SK-N-SH treated with all-trans-retinoic acid at 6 μM for 48 hours (cell line): ENCODE data around the gene ALS2CL.

Experiments used
- ATAC-seq: fragments of 200-7000 bp; cut with Tn5 transposase; 3 replicates; pipeline ENCODE4 v1.9.1; 2020; ENCODE audit warnings: mild to moderate bottlenecking, moderate library complexity
- ARNTL ChIP-seq: fragments of 450-650 bp; formaldehyde crosslinking; IDR thresholded peaks from 2 replicates; pipeline ENCODE4 v1.5.0; 2020; ENCODE audit warnings: low read depth, mild to moderate bottlenecking, moderate library complexity, borderline replicate concordance
- BACH2 ChIP-seq: fragments of 250-450 bp; sonication (Bioruptor Pico); IDR thresholded peaks from 2 replicates; pipeline ENCODE4 v1.9.0; 2021; ENCODE audit warnings: mild to moderate bottlenecking, borderline replicate concordance
- CREB5 ChIP-seq: fragments of 250-450 bp; sonication (Bioruptor Pico); IDR thresholded peaks from 2 replicates; pipeline ENCODE4 v1.5.1; 2020; ENCODE audit warnings: low read depth, mild to moderate bottlenecking, moderate library complexity
- CSDC2 ChIP-seq: fragments of 250-450 bp; sonication (Bioruptor Pico); IDR thresholded peaks from 2 replicates; pipeline ENCODE4 v1.5.0; 2020; ENCODE audit warnings: mild to moderate bottlenecking, moderate library complexity
- ESRRG ChIP-seq: fragments of 250-450 bp; sonication (Bioruptor Pico); IDR thresholded peaks from 2 replicates; pipeline ENCODE4 v1.6.1; 2021; ENCODE audit warnings: mild to moderate bottlenecking
- GLIS3 ChIP-seq: fragments of 250-450 bp; sonication (Bioruptor Pico); IDR thresholded peaks from 2 replicates; pipeline ENCODE4 v1.5.0; 2020; ENCODE audit warnings: mild to moderate bottlenecking, moderate library complexity
- ISL1 ChIP-seq: fragments of 250-450 bp; sonication (Bioruptor Pico); IDR thresholded peaks from 2 replicates; pipeline ENCODE4 v2.1.2; 2022; ENCODE audit warnings: mild to moderate bottlenecking, moderate library complexity
- OSR1 ChIP-seq: fragments of 250-450 bp; sonication (Bioruptor Pico); IDR thresholded peaks from 2 replicates; pipeline ENCODE4 v1.8.0; 2022; ENCODE audit warnings: moderate library complexity, mild to moderate bottlenecking, inconsistent platforms
- PATZ1 ChIP-seq: fragments of 250-450 bp; sonication (Bioruptor Pico); IDR thresholded peaks from 2 replicates; pipeline ENCODE4 v1.8.0; 2020; ENCODE audit warnings: mild to moderate bottlenecking, moderate library complexity, borderline replicate concordance
- POU6F1 ChIP-seq: fragments of 250-450 bp; sonication (Bioruptor Pico); IDR thresholded peaks from 2 replicates; pipeline ENCODE4 v1.8.0; 2021; ENCODE audit warnings: low read depth, mild to moderate bottlenecking, moderate library complexity, borderline replicate concordance
- PPARA ChIP-seq: fragments of 250-450 bp; sonication (Bioruptor Pico); IDR thresholded peaks from 2 replicates; pipeline ENCODE4 v1.5.0; 2020; ENCODE audit warnings: mild to moderate bottlenecking, borderline replicate concordance
- RARB ChIP-seq: fragments of 250-450 bp; sonication (Bioruptor Pico); IDR thresholded peaks from 2 replicates; pipeline ENCODE4 v1.8.0; 2021; ENCODE audit warnings: mild to moderate bottlenecking, moderate library complexity
- SNAI2 ChIP-seq: fragments of 250-450 bp; sonication (Bioruptor Pico); IDR thresholded peaks from 2 replicates; pipeline ENCODE4 v1.5.0; 2020; ENCODE audit warnings: mild to moderate bottlenecking, moderate library complexity
- TOX ChIP-seq: fragments of 250-450 bp; sonication (Bioruptor Pico); IDR thresholded peaks from 2 replicates; pipeline ENCODE4 v1.8.0; 2021; ENCODE audit warnings: mild to moderate bottlenecking, moderate library complexity, borderline replicate concordance
- ZFP30 ChIP-seq: fragments of 450-650 bp; formaldehyde crosslinking; IDR thresholded peaks from 2 replicates; pipeline ENCODE4 v1.5.0; 2022; ENCODE audit warnings: mild to moderate bottlenecking, moderate library complexity
- ZNF565 ChIP-seq: fragments of 450-650 bp; formaldehyde crosslinking; conservative IDR thresholded peaks from 2 replicates; pipeline ENCODE4 v1.5.0; 2020; ENCODE audit warnings: low read depth, mild to moderate bottlenecking, moderate library complexity
- ZNF70 ChIP-seq: fragments of 450-650 bp; formaldehyde crosslinking; IDR thresholded peaks from 2 replicates; pipeline ENCODE4 v1.5.0; 2020; ENCODE audit warnings: mild to moderate bottlenecking, moderate library complexity
- TF ChIP-seq, protein P1 (sequence below): fragments of 250-450 bp; sonication (Bioruptor Pico); IDR thresholded peaks from 2 replicates; pipeline ENCODE4 v1.5.1; 2021; ENCODE audit warnings: mild to moderate bottlenecking, moderate library complexity
- TF ChIP-seq, protein P2 (sequence below): fragments of 250-450 bp; sonication (Bioruptor Pico); IDR thresholded peaks from 2 replicates; pipeline ENCODE4 v1.5.0; 2020; ENCODE audit warnings: mild to moderate bottlenecking, moderate library complexity

The ALS2CL gene

DNA sequence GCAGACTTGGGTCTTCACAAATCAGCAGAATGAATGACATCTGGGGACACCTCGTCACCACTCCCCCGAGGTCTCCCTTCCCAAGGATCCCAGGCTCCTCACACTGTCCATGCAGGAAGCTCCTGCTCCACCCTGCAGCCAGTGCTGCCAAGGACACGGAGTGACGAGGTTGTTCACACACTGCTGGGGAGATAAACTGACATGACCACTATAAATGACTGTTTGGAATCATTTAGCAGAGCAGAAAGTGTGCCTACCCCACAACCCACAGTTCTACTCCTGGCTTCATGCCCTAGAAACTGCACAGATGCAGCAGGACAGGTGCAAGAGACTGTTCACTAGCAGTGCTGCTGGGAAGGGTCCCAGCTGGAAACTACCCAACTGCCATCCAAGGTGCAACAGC is 43.9 kb upstream of the ALS2CL start (continued):
- no peak for TF ChIP-seq RARB (CRISPR knock-in tag)

- TF ChIP-seq, protein P1, sequence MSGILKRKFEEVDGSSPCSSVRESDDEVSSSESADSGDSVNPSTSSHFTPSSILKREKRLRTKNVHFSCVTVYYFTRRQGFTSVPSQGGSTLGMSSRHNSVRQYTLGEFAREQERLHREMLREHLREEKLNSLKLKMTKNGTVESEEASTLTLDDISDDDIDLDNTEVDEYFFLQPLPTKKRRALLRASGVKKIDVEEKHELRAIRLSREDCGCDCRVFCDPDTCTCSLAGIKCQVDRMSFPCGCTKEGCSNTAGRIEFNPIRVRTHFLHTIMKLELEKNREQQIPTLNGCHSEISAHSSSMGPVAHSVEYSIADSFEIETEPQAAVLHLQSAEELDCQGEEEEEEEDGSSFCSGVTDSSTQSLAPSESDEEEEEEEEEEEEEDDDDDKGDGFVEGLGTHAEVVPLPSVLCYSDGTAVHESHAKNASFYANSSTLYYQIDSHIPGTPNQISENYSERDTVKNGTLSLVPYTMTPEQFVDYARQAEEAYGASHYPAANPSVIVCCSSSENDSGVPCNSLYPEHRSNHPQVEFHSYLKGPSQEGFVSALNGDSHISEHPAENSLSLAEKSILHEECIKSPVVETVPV (CRISPR knock-in tag), result no peak
- no peak for TF ChIP-seq OSR1 (CRISPR knock-in tag)
- TF ChIP-seq ESRRG (CRISPR knock-in tag), result no peak
- no peak for TF ChIP-seq ZFP30 (CRISPR knock-in tag)
- TF ChIP-seq SNAI2 (CRISPR knock-in tag), result no peak
- no peak for TF ChIP-seq ZNF565
- TF ChIP-seq CSDC2 (CRISPR knock-in tag), result no peak
- TF ChIP-seq ISL1 (CRISPR knock-in tag), result no peak
- TF ChIP-seq, all 23 proteins: peak for 0
- no peak for ATAC-seq
Measured at GRCh38 chr3:46736006-46736872, 42.8 kb upstream of the ALS2CL start.

DNA sequence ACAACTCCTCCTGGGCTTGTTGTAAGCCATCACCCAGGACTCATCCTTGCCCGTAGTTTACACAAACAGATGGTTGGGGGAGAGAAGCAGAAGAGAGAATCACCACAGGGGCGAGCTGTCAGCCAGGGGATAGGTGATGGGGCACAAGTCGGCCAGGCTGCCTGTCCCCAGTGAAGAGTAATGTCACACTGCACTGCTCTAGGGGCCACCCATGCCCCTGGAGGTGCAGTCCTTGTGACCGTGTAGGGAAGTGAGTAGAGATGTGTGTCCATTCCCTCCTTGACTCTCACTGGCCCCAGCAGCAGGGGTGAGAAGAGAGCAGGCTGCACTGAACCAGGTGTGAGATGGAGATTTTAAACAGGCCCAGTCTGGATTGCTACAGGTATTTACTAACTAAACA is 41.3 kb upstream of the ALS2CL start:
- ATAC-seq, result no peak
- TF ChIP-seq ZFP30 (CRISPR knock-in tag) (no peak), ZNF565 (no peak)

DNA sequence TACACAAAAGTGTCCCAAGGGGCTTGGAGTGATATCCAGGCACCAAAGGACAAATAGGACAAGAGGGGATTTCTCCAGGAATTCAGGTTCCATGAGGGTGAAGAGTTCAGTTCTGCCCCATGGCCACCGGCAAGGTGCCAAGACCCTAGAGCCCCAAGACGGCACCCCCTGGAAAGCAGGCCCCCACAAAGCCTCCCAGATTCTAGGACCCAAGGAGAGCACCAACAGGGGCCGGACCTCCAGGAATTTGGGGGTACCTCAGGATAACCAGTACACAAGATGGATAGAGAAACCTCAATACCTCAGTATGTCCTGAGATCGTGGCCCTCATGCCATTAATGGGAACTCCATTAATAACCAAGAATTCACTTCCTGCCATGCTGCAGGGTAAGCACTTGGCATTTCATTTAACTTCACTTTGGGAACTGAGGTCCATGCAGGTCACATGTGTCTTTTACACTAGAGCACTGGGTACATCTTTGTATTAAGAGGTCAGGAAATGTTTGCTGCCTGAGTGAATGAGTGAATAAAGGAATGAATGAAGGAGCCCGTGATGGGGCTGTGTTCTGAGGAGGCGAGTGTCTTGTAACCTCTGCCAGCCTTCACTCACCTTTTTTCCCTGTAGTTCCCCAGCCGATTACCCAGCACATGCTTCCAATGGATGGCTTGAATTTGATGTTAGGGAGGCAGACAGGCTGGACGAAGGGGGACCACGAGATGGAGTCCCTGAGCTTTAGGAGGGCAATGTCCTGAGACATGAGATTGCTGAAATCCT is 39.7 kb upstream of the ALS2CL start:
- no peak for TF ChIP-seq PPARA (CRISPR knock-in tag)
- TF ChIP-seq POU6F1 (CRISPR knock-in tag), result no peak
- TF ChIP-seq TOX (CRISPR knock-in tag), result no peak
- TF ChIP-seq ESRRG (CRISPR knock-in tag), result no peak
- no peak for TF ChIP-seq GLIS3 (CRISPR knock-in tag)
- ATAC-seq, result no peak

DNA sequence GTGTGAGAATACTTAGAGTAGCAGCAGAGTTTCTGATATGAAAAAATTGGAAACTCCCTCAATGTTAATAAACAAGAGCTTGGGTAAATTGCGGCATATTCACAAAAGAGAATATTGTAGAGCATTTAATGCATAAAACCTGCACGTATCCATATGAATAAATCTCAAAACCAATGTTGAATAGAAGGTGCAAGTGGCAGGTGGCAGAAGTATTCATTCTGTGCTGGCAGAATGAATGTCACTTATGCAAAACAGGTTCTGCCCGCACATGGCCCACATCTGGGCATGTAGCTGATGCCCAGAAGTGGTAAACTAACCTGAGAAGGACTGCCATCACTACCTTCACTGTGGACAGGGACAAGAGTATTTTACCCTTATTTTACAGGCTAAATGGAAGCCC is 38.3 kb upstream of the ALS2CL start:
- ATAC-seq, result no peak
- TF ChIP-seq, protein P1 (CRISPR knock-in tag), result no peak
- TF ChIP-seq CREB5 (CRISPR knock-in tag), result no peak
- no peak for TF ChIP-seq GLIS3 (CRISPR knock-in tag)
- no peak for TF ChIP-seq ISL1 (CRISPR knock-in tag)
- no peak for TF ChIP-seq RARB (CRISPR knock-in tag)
- no peak for TF ChIP-seq TOX (CRISPR knock-in tag)
- no peak for TF ChIP-seq ZNF565
- no peak for TF ChIP-seq POU6F1 (CRISPR knock-in tag)
- no peak for TF ChIP-seq ARNTL (CRISPR knock-in tag)
- TF ChIP-seq, protein P2, sequence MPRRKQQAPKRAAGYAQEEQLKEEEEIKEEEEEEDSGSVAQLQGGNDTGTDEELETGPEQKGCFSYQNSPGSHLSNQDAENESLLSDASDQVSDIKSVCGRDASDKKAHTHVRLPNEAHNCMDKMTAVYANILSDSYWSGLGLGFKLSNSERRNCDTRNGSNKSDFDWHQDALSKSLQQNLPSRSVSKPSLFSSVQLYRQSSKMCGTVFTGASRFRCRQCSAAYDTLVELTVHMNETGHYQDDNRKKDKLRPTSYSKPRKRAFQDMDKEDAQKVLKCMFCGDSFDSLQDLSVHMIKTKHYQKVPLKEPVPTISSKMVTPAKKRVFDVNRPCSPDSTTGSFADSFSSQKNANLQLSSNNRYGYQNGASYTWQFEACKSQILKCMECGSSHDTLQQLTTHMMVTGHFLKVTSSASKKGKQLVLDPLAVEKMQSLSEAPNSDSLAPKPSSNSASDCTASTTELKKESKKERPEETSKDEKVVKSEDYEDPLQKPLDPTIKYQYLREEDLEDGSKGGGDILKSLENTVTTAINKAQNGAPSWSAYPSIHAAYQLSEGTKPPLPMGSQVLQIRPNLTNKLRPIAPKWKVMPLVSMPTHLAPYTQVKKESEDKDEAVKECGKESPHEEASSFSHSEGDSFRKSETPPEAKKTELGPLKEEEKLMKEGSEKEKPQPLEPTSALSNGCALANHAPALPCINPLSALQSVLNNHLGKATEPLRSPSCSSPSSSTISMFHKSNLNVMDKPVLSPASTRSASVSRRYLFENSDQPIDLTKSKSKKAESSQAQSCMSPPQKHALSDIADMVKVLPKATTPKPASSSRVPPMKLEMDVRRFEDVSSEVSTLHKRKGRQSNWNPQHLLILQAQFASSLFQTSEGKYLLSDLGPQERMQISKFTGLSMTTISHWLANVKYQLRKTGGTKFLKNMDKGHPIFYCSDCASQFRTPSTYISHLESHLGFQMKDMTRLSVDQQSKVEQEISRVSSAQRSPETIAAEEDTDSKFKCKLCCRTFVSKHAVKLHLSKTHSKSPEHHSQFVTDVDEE (CRISPR knock-in tag), result no peak
- no peak for TF ChIP-seq OSR1 (CRISPR knock-in tag)
- no peak for TF ChIP-seq ZNF70 (CRISPR knock-in tag)
- no peak for TF ChIP-seq PPARA (CRISPR knock-in tag)
- TF ChIP-seq PATZ1 (CRISPR knock-in tag), result no peak
- TF ChIP-seq BACH2 (CRISPR knock-in tag), result no peak
- TF ChIP-seq, all 23 proteins: peak for 0
